Liver (tissue), 9 donors: Measurements from ENCODE around the gene BEND7. TPM values are rescaled to one million over a fixed set of nuclear protein-coding genes. Genes with fewer than 3 reads are reported as not detected.

Source experiments
- DNase-seq: peaks from one replicate; pipeline ENCODE4 v3.0.0-alpha.2; 2017; ENCODE audit warnings: low spot score
- H3K27ac ChIP-seq, 2 donors: one replicate each; pipeline ENCODE4 v1.7.0; 2013; ENCODE audit warnings: inconsistent platforms in 2 of 2, low read length in 2 of 2, control low read depth in 1 of 2, low read depth in 1 of 2, mild to moderate bottlenecking in 1 of 2
- H3K27me3 ChIP-seq, 4 donors: one replicate each; pipeline versions ENCODE4 v1.6.1 to v1.7.0; 2013; ENCODE audit warnings: low read length in 3 of 4, inconsistent platforms in 1 of 4, mild to moderate bottlenecking in 1 of 4, moderate library complexity in 1 of 4; ENCODE audit not compliant: control insufficient read depth in 4 of 4, insufficient read depth in 4 of 4
- H3K36me3 ChIP-seq, 4 donors: one replicate each; pipeline versions ENCODE4 v1.6.1 to v1.7.0; 2013; ENCODE audit warnings: low read length in 3 of 4, mild to moderate bottlenecking in 3 of 4, low read depth in 1 of 4, moderate library complexity in 1 of 4; ENCODE audit not compliant: control insufficient read depth in 4 of 4, insufficient read depth in 3 of 4
- H3K4me1 ChIP-seq, 4 donors: one replicate each; pipeline versions ENCODE4 v1.6.1 to v1.7.0; 2013; ENCODE audit warnings: low read length in 3 of 4, mild to moderate bottlenecking in 3 of 4, moderate library complexity in 1 of 4; ENCODE audit not compliant: control insufficient read depth in 4 of 4, insufficient read depth in 4 of 4
- H3K4me3 ChIP-seq, 3 donors: one replicate each; pipeline versions ENCODE4 v1.6.1 to v1.7.0; 2013; ENCODE audit warnings: low read length in 3 of 3, control low read depth in 1 of 3, low read depth in 1 of 3, mild to moderate bottlenecking in 1 of 3
- H3K9ac ChIP-seq, 2 donors: one replicate each; pipeline ENCODE4 v1.7.0; 2013; ENCODE audit warnings: low read length in 2 of 2, mild to moderate bottlenecking in 2 of 2, moderate library complexity in 2 of 2, control low read depth in 1 of 2, low read depth in 1 of 2
- H3K9me3 ChIP-seq, 4 donors: one replicate each; pipeline versions ENCODE4 v1.6.1 to v1.7.0; 2013; ENCODE audit warnings: low read length in 3 of 4; ENCODE audit not compliant: control insufficient read depth in 4 of 4
- ATF3 ChIP-seq: IDR thresholded peaks from 2 replicates; pipeline ENCODE4 v1.6.1; 2016; ENCODE audit warnings: antibody characterized with exemption
- CTCF ChIP-seq: fragments of 150-350 bp; IDR thresholded peaks from 2 replicates; pipeline ENCODE4 v1.5.1; 2017; ENCODE audit warnings: improper control_type of control experiment, low read depth, low read length; ENCODE audit not compliant: missing input control
- EGR1 ChIP-seq, 2 donors: IDR thresholded peaks; 2 replicates each; pipeline ENCODE4 v1.6.1; 2016 to 2018; ENCODE audit warnings: antibody characterized with exemption in 2 of 2, low read depth in 2 of 2
- FOXA1 ChIP-seq: IDR thresholded peaks from 2 replicates; pipeline ENCODE4 v1.6.1; 2016; ENCODE audit warnings: antibody characterized with exemption
- FOXA2 ChIP-seq: IDR thresholded peaks from 2 replicates; pipeline ENCODE4 v1.6.1; 2016; ENCODE audit warnings: antibody characterized with exemption
- GABPA ChIP-seq, 2 donors: IDR thresholded peaks in 1 of 2; conservative IDR thresholded peaks in 1 of 2; 2 replicates each; pipeline ENCODE4 v1.6.1; 2016; ENCODE audit warnings: antibody characterized with exemption in 2 of 2, mild to moderate bottlenecking in 1 of 2, moderate library complexity in 1 of 2
- HNF4A ChIP-seq, 2 donors: conservative IDR thresholded peaks; 2 replicates each; pipeline ENCODE4 v1.6.1; 2016; ENCODE audit warnings: antibody characterized with exemption in 2 of 2, mild to moderate bottlenecking in 2 of 2
- HNF4G ChIP-seq: IDR thresholded peaks from 2 replicates; pipeline ENCODE4 v1.6.1; 2016; ENCODE audit warnings: antibody characterized with exemption
- JUND ChIP-seq, 2 donors: IDR thresholded peaks; 2 replicates each; pipeline ENCODE4 v1.6.1; 2016; ENCODE audit warnings: antibody characterized with exemption in 2 of 2
- MAX ChIP-seq: IDR thresholded peaks from 2 replicates; pipeline ENCODE4 v1.6.1; 2016; ENCODE audit warnings: antibody characterized with exemption
- NR2F2 ChIP-seq: IDR thresholded peaks from 2 replicates; pipeline ENCODE4 v1.6.1; 2016; ENCODE audit warnings: antibody characterized with exemption
- RAD21 ChIP-seq, 2 donors: IDR thresholded peaks; 2 replicates each; pipeline ENCODE4 v1.6.1; 2016; ENCODE audit warnings: antibody characterized with exemption in 2 of 2, mild to moderate bottlenecking in 2 of 2
- REST ChIP-seq: IDR thresholded peaks from 2 replicates; pipeline ENCODE4 v1.6.1; 2016; ENCODE audit warnings: antibody characterized with exemption, mild to moderate bottlenecking
- RXRA ChIP-seq, 2 donors: IDR thresholded peaks; 2 replicates each; pipeline ENCODE4 v1.6.1; 2017 to 2018; ENCODE audit warnings: antibody characterized with exemption in 2 of 2, mild to moderate bottlenecking in 1 of 2
- SP1 ChIP-seq: IDR thresholded peaks from 2 replicates; pipeline ENCODE4 v1.6.1; 2018; ENCODE audit warnings: antibody characterized with exemption, mild to moderate bottlenecking
- TAF1 ChIP-seq: conservative IDR thresholded peaks from 2 replicates; pipeline ENCODE4 v1.6.1; 2016; ENCODE audit warnings: antibody characterized with exemption, mild to moderate bottlenecking
- YY1 ChIP-seq: IDR thresholded peaks from 2 replicates; pipeline ENCODE4 v1.6.1; 2016; ENCODE audit warnings: antibody characterized with exemption, mild to moderate bottlenecking
- ZBTB33 ChIP-seq: IDR thresholded peaks from 2 replicates; pipeline ENCODE4 v1.6.1; 2016; ENCODE audit warnings: antibody characterized with exemption
- WGBS: extraction: QIAGEN DNeasy Blood & Tissue Kit; methylation state at CpG from one replicate; pipeline ENCODE4 v1.1.7; 2013; 5-methylcytosine and 5-hydroxymethylcytosine counted together
- polyA plus RNA-seq, 2 donors: library from polyadenylated mRNA; stranded (reverse) in 1 of 2; unstranded in 1 of 2; fragments of 200-250 nt in 1 of 2; fragments of >200 nt in 1 of 2; fragmentation: Nextera tagmentation in 1 of 2; extraction: Ambion mirVana in 1 of 2; gene quantifications; one replicate each; pipeline versions ENCODE4 v1.2.1 to v1.2.3, GENCODE V29; 2013 to 2015
- total RNA-seq, 2 donors: library from RNA; depleted of rRNA; stranded (reverse); fragments of >200 nt; gene quantifications; one replicate each; pipeline ENCODE4 v1.2.3, GENCODE V29; 2014
- donor health status: healthy.
- donor health status: healthy.
- donor health status: healthy.
- donor health status: healthy.
- donor health status: healthy.

Gene BEND7
- total and polyA plus RNA-seq, 4 donors: 4.1 to 10.1 (median 5.5) TPM

DNA sequence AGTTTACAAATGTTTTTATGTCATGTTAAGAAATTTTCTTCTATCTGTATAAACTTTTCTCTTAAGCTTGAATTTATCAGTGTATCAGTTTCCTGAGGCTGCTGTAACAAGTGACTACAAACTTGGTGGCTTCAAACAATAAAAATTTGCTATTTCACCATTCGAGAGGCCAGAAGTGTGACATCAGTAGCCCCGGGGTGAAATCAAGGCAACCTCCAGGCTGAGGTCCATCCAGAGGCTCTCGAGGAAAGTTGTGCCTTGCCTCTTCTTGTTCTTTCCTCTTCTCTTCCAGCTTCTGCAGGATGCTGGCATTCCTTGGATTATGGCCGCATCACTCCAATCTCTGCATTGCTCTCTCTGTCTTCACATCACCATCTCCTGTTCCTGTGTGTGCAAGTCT lies 6.5 kb upstream of the BEND7 start:
- TF ChIP-seq ZBTB33 (no peak), FOXA2 (no peak), CTCF (no peak), HNF4G (no peak), RAD21 (IDR thresholded peaks at IDR 0.05) (no peak), HNF4A (conservative IDR thresholded peaks at IDR 0.05) (no peak), JUND (IDR thresholded peaks at IDR 0.05) (no peak), NR2F2 (no peak), RXRA (IDR thresholded peaks at IDR 0.05) (no peak), EGR1 (IDR thresholded peaks at IDR 0.05; ENCODE audit: low read depth in 2 of 2) (no peak), TAF1 (no peak)
- Histone ChIP-seq H3K9ac (no peak overlapping the region), H3K4me1 (peaks cover 0 to 1% (median 0%) of the 10 kb centered on the region in 4 donors), H3K27ac (no peak overlapping the region), H3K9me3 (no peaks in the 10 kb centered on the region), H3K36me3 (no peaks in the 10 kb centered on the region), H3K4me3 (no peak overlapping the region), H3K27me3 (no peaks in the 10 kb centered on the region)
- DNase-seq: no peak
- WGBS: 98% methylated on average over 4 of the region's 4 CpGs

DNA sequence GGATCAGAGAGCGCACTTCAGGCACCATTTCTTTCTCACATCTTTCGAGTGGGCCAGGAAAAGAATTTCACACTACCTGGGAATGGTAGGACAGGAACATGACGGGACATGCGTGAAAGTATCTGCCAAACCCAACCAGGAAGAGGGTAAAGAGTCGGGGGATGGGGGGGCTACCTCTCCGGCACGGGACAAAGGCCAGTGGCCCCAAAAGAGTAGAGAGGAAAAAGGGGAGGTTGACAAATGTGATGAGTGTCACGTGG lies 830 bp upstream of the BEND7 start:
- H3K4me1 ChIP-seq: peaks cover 0 to 18% (median 14%) of the 10 kb centered on the region in 4 donors
- H3K9me3 ChIP-seq: no peaks in the 10 kb centered on the region
- H3K9ac ChIP-seq: no peak overlapping the region
- 60% methylated on average over 8 of the region's 8 CpGs for WGBS
- H3K27ac ChIP-seq: peak overlapping the region in 1 of 2 donors; percentile 14
- no peak for TF ChIP-seq FOXA2
- TF ChIP-seq FOXA1: no peak
- no peak for TF ChIP-seq TAF1
- TF ChIP-seq HNF4A (conservative IDR thresholded peaks at IDR 0.05): no peak
- TF ChIP-seq REST: no peak
- no peak for TF ChIP-seq CTCF
- no peak for TF ChIP-seq SP1
- no peak for TF ChIP-seq RXRA (IDR thresholded peaks at IDR 0.05)
- TF ChIP-seq YY1: no peak
- no peak for TF ChIP-seq EGR1 (IDR thresholded peaks at IDR 0.05; ENCODE audit: low read depth in 2 of 2)
- TF ChIP-seq ZBTB33: no peak
- no peak for TF ChIP-seq MAX
- TF ChIP-seq JUND (IDR thresholded peaks at IDR 0.05): no peak
- TF ChIP-seq RAD21 (IDR thresholded peaks at IDR 0.05): no peak
- no peak for TF ChIP-seq HNF4G
- no peak for TF ChIP-seq GABPA (IDR thresholded peaks at IDR 0.05 in 1 of 2, conservative IDR thresholded peaks at IDR 0.05 in 1 of 2)
- TF ChIP-seq NR2F2: no peak
- no peak for TF ChIP-seq ATF3
- DNase-seq: no peak
- peak overlapping the region in 1 of 3 donors; percentile 57 for H3K4me3 ChIP-seq
- no peaks in the 10 kb centered on the region for H3K27me3 ChIP-seq
- H3K36me3 ChIP-seq: no peaks in the 10 kb centered on the region
